Right renal cortex interstitium (tissue), 3 donors: ENCODE data around the gene CYRIA. TPM values are rescaled to one million over a fixed set of nuclear protein-coding genes. Genes with fewer than 3 reads are reported as not detected.

Experiments
- DNase-seq, 3 donors: peaks; one replicate each; pipeline ENCODE4 v3.0.0-alpha.2; 2013; ENCODE audit warnings: low read depth in 3 of 3, low spot score in 2 of 3
- polyA plus RNA-seq, 3 donors: library from polyadenylated mRNA; unstranded; fragments of 120-200 nt; gene quantifications; one replicate each; pipeline ENCODE4 v1.2.1, GENCODE V29; 2013; ENCODE audit not compliant: insufficient read length in 3 of 3

CYRIA gene
- polyA plus RNA-seq, 3 donors = 2.5 to 3.2 (median 2.6) TPM

- no peak for DNase-seq
These were observed 6.1 kb upstream of the CYRIA start for GRCh38 chr2:16671760-16672159.

DNA sequence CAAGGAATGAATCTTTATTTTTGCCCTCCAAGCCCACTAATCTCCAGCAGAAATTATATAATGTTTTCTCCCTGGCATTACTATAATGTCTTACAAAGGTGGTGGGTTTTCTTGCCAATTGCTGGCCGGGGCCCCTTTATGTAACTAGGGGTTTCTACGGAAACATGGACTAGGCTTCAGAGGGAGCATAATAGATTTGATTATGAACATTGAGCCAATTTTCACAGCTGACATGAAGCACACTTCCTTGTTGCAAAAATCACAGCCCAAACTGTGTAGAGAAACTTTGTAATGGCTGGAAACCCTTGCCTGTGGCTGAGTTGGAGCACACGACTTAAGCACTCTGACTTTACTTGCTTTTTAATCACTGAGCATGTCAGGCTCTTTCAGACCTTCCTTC is 3.8 kb upstream of the CYRIA start:
- no peak for DNase-seq

DNA sequence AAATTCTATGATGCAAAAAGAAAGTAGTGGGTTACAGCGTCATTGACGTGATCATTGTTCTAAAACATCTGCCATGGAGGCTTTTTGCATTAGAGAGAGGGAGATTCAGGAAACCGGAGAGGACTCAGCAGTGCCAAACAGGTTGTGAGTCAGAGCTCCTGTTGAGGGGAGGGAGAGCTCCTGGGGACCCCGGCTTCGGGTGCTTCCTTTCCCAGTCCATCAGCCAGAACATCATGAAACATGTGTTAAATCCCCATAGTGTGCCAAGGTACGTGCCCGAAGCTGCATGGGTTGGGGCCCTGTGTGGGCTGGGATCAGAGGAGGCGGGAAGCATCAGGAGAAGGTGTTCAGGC is 791 bp upstream of the CYRIA start:
- DNase-seq = no peak

- no peak for DNase-seq
These were observed 556 bp downstream of the CYRIA start for GRCh38 chr2:16664809-16665747.

DNA sequence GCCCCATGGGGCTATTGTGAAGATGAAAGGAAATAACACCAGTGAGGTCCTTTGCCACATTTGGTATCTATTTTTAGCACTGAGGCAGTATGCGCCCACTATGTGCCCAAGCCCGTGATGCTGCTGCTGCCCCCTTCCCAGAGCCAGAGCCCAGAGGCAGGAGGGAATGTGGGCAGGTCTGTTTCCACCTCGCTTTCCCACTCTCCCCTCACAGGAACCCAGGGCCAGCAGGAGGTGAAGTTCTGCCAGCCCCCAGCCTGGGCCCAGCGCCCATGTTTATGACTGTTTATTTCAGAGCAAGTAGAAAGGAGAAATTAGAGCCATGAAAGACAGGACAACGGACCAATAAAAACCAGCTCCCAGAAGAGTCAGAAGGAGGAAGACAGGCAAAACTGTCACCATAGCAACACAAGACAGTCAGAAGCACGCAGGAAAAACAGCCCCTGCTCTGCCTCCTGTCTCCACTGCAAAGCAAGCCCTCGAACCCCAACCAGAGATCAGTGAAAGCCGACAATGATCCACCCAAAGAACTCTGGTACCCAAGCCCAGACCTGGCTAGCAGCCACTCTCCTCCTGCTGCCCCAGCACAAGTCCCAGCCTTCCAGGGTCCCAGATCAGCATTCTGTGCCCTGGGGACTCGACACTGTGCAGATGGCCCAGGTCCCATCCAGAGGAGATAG is 1.4 kb downstream of the CYRIA start:
- DNase-seq = peak; percentile 36 to 49 (median 38)

DNA sequence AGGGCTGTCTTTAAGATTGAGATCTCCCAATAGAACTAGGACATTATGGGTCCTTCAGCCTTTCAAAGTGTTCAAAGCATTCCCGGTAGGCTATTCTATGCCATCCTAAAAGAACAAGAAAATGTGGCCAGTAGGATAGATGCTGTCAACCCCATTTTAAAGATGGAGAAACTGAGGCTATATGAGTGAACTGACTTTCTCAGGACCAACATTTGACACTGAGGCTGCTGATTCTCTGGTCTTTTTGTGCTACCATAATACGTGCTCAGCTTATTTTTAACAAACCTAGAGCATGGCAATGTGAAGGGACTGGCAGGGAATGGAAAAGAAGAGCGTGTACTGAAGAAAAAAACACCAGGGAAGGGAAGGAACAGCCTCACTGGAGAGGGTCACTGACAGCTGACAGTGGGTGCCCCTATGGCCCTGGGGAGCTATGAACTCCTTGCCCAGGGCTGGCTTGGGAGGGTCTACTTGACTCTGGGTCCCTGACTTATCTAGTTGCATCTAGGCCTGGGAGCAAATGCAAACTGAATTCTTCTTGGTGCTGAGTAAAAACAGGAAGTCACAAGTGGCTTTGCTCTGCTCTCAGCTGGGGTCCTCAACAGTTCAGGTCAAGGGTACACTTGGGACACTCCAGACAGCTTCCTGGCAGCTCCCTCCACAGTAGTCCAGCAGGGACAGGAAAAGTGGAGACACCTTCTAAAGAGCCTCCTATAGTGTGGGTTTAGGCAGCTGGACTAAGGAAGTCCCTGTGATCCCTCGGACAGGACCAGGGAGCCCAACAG is 2.3 kb downstream of the CYRIA start:
- DNase-seq = no peak

GRCh38 chr2:16661936-16662839 is 3.4 kb downstream of the CYRIA start:
- DNase-seq = no peak

GRCh38 chr2:16661526-16661925 is 4.1 kb downstream of the CYRIA start:
- DNase-seq = no peak

DNA sequence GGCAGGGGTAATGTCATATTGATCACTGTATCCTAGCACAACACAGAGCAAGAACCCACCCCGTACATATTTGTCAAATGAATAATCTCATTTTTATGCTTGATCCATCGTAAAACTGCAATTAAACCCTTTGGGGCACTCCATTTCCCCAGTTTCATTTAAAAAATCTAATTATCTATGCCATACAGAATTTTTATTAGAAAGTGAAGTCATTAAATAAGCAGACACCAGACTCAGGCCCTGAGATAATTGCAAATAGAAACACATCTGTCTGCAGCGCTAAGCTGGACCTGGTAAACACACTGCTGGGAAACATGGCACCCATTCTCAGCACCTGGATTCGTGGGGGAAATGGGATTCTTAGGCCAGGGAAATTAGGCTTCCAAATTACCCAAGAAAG is 5.1 kb downstream of the CYRIA start:
- DNase-seq = no peak

GRCh38 chr2:16660114-16660513 is 5.5 kb downstream of the CYRIA start:
- DNase-seq = no peak

- DNase-seq = no peak
These were observed 7.4 kb downstream of the CYRIA start for GRCh38 chr2:16658076-16658739.

DNA sequence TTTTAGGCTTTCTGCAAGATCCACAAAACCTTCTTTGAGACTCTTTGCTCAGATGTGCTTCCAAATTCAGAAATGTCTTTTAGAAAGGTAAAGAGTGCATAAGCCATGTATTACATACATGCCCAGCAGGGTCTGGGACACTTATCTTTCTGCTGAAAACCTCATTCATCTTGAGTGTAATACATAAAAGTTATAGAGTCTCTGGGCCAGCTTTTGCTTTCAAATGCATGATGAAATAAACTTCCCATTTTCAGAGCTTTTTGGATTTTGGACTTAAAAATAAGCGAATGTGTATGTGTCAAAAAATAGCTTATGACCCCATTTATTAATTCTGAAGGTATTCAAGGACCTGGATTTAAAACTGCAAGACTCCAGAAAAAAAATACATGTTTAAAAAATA is 8.0 kb downstream of the CYRIA start:
- no peak for DNase-seq

DNA sequence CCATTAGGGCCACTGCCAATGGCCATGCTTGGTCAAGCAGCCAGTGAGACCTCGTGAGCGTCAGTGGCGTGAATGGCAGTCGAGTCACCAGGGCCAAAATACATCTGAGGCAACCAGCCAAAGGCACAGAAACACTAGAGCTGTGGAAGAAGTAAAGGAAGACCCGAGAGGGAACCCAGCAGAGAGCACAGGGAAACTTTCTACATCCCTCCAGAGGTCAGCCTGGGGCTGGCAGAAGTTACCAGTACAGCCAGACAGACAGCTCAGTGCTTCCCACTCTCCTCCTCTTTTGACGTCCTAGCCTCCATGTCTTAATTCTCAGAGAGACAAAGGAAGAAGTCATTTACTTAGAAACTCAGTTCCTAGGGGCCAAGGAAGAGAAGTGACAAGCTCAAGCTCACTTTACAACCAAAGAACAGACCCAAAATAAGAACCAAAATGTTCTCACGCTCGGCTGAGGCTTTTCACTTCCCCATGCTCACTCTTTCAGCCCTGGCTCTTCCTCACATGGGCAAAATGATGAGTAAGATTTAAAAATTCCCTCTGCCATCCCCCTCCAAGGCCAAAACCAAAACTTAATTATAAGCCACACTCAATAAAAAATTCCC is 8.7 kb downstream of the CYRIA start:
- DNase-seq = no peak

- no peak for DNase-seq
These were observed 9.6 kb downstream of the CYRIA start for GRCh38 chr2:16655905-16656642.

GRCh38 chr2:16655445-16655837 is 10.2 kb downstream of the CYRIA start:
- no peak for DNase-seq

DNA sequence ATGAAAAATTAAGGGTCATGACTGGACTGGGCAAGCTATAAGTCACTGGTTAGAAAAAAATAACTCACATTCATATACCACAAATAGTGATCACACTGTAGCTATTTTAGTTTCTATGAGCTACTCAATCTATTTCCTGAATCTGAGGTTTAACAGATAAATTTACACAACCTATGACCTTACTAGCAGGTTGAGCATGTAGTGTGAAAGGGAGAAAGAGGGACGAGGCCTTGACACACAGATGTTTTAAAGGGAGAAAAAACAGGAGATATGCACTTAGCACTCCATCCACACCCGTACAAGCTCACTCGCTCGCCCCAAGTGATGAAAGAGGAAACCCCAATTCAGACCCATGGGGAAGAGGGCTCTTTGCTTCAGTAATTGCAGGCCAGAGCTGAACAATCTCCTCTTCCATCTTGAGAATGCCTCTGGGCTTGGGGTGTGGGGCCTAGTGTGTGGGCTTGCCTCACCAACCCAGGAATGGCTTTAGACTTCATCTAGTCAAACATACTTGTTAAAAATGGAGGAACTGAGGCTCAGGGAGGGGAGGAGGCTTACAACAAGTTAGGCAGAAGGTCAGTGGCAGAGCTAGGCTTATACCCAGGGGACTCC is 10.7 kb downstream of the CYRIA start:
- no peak for DNase-seq

- no peak for DNase-seq
These were observed 11.8 kb downstream of the CYRIA start for GRCh38 chr2:16653799-16654198.

- DNase-seq = no peak
These were observed 12.6 kb downstream of the CYRIA start for GRCh38 chr2:16653083-16653375.
